ENCODE results near the gene ARHGAP30.
"Not testable (repeated sequence)": the region's sequence is repeated elsewhere in the genome, so short reads cannot be mapped to it uniquely, and the experiment has no call there.

The ARHGAP30 gene

GRCh38 chr1:161070761-161071160 lies 1.1 kb upstream of the ARHGAP30 start:
- no peak for TF ChIP-seq CTCF (IDR thresholded peaks at IDR 0.05; ENCODE audit: insufficient read depth, missing control alignments)
- FAIRE-seq (no peak), DNase-seq (ENCODE audit: insufficient read length, low spot score) (no peak)

GRCh38 chr1:161069241-161069640 lies 450 bp downstream of the ARHGAP30 start:
- DNase-seq (ENCODE audit: insufficient read length, low spot score) = no peak
- no peak for TF ChIP-seq CTCF (IDR thresholded peaks at IDR 0.05; ENCODE audit: insufficient read depth, missing control alignments)
- no peak for FAIRE-seq

GRCh38 chr1:161068306-161069234 lies 1.1 kb downstream of the ARHGAP30 start:
- DNase-seq (ENCODE audit: insufficient read length, low spot score) = no peak
- TF ChIP-seq CTCF (IDR thresholded peaks at IDR 0.05; ENCODE audit: insufficient read depth, missing control alignments) = no peak
- no peak for FAIRE-seq

- DNase-seq (ENCODE audit: insufficient read length, low spot score) (no peak), FAIRE-seq (no peak)
- TF ChIP-seq CTCF (IDR thresholded peaks at IDR 0.05; ENCODE audit: insufficient read depth, missing control alignments) = no peak
Observed at GRCh38 chr1:161066694-161067093, 3.0 kb downstream of the ARHGAP30 start.

- not testable (repeated sequence) for DNase-seq (ENCODE audit: insufficient read length, low spot score); FAIRE-seq
Observed at GRCh38 chr1:161065681-161066080, 4.0 kb downstream of the ARHGAP30 start.

- DNase-seq (ENCODE audit: insufficient read length, low spot score); FAIRE-seq: not testable (repeated sequence)
Observed at GRCh38 chr1:161063936-161064335, 5.8 kb downstream of the ARHGAP30 start.

GRCh38 chr1:161061419-161061818 lies 8.3 kb downstream of the ARHGAP30 start:
- DNase-seq (ENCODE audit: insufficient read length, low spot score) (no peak), FAIRE-seq (no peak)
- no peak for TF ChIP-seq CTCF (IDR thresholded peaks at IDR 0.05; ENCODE audit: insufficient read depth, missing control alignments)

GRCh38 chr1:161059293-161059692 lies 10.4 kb downstream of the ARHGAP30 start:
- TF ChIP-seq CTCF (IDR thresholded peaks at IDR 0.05; ENCODE audit: insufficient read depth, missing control alignments) = no peak
- DNase-seq (ENCODE audit: insufficient read length, low spot score) (no peak), FAIRE-seq (no peak)

All from D721Med (cell line).